ENCODE data around the gene EXOC2.

- no peak for TF ChIP-seq CTCF (IDR thresholded peaks at IDR 0.05)
- no peak for TF ChIP-seq POLR2A (IDR thresholded peaks at IDR 0.05)
Measured at GRCh38 chr6:438634-439170, 254.2 kb downstream of the EXOC2 start.

All from adrenal gland (tissue), 5 donors.